ENCODE results near the gene CCDC7.
"Not testable (repeated sequence)": the region's sequence is repeated elsewhere in the genome, so short reads cannot be mapped to it uniquely, and the experiment has no call there.

CCDC7 gene

GRCh38 chr10:32890444-32890843 is 444.5 kb downstream of the CCDC7 start:
- no peak for DNase-seq

GRCh38 chr10:32891261-32891660 is 445.3 kb downstream of the CCDC7 start:
- no peak for DNase-seq

- no peak for DNase-seq
Observed at GRCh38 chr10:32893434-32893833, 447.5 kb downstream of the CCDC7 start.

- DNase-seq = no peak
Observed at GRCh38 chr10:32893916-32894664, 448.1 kb downstream of the CCDC7 start.

- DNase-seq = not testable (repeated sequence)
Observed at GRCh38 chr10:32895200-32895968, 449.4 kb downstream of the CCDC7 start.

- DNase-seq = no peak
Observed at GRCh38 chr10:32901815-32902214, 455.9 kb downstream of the CCDC7 start.

- DNase-seq = no peak
Observed at GRCh38 chr10:32905466-32905865, 459.5 kb downstream of the CCDC7 start.

GRCh38 chr10:32906595-32906994 is 460.7 kb downstream of the CCDC7 start:
- DNase-seq = no peak

- DNase-seq = no peak
Observed at GRCh38 chr10:32909456-32909855, 463.5 kb downstream of the CCDC7 start.

- not testable (repeated sequence) for DNase-seq
Observed at GRCh38 chr10:32909970-32910369, 464.0 kb downstream of the CCDC7 start.

GRCh38 chr10:32911285-32912016 is 465.5 kb downstream of the CCDC7 start:
- no peak for DNase-seq

GRCh38 chr10:32917817-32918216 is 471.9 kb downstream of the CCDC7 start:
- not testable (repeated sequence) for DNase-seq

GRCh38 chr10:32922170-32922569 is 476.2 kb downstream of the CCDC7 start:
- DNase-seq = no peak

- DNase-seq = no peak
Observed at GRCh38 chr10:32923134-32923533, 477.2 kb downstream of the CCDC7 start.

- DNase-seq = no peak
Observed at GRCh38 chr10:32923849-32924248, 477.9 kb downstream of the CCDC7 start.
